NCI-H460 (cell line): ENCODE measurements around the gene RADIL. TPM values are rescaled to one million over a fixed set of nuclear protein-coding genes. Genes with fewer than 3 reads are reported as not detected.
A peak's percentile ranks its signal among the peaks of the same experiment; 100 is the strongest.

Experiments used
- DNase-seq: peaks from one replicate; pipeline ENCODE4 v3.0.0-alpha.2; 2016; ENCODE audit warnings: low read depth; ENCODE audit errors: extremely low read depth
- total RNA-seq: library from RNA; depleted of rRNA; stranded (reverse); fragments of >200 nt; shearing (Covaris generic); gene quantifications from 2 replicates; pipeline ENCODE4 v1.2.3, GENCODE V29; 2014

Gene RADIL
- total RNA-seq, 1 experiment from 2014 or later: 11.5 TPM

GRCh38 chr7:4856336-4857057 is 27.0 kb downstream of the RADIL start:
- DNase-seq: peak; percentile 52

DNA sequence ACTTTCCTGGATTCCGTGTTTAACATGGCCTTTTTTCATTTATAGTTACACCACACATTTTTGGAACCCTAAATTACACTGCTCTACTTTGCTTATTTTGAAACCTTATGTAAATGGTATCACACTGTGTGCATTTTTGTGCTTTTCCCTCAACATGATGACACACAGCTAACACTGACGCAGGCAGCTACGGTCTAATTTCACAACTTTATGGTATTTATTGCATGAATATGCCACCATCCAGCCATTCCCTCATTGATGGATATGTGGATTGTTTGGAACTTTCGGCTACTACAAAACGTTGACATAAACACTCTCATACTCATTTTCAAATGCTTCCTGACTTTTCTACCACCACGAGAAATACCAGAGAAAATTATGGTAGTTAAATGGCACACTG is 28.6 kb downstream of the RADIL start:
- peak; percentile 95 for DNase-seq

- DNase-seq: peak; percentile 24
Measured at GRCh38 chr7:4851459-4852422, 31.8 kb downstream of the RADIL start.

- DNase-seq: no peak
Measured at GRCh38 chr7:4850262-4850795, 33.2 kb downstream of the RADIL start.

GRCh38 chr7:4849390-4849789 is 34.1 kb downstream of the RADIL start:
- peak; percentile 66 for DNase-seq

- no peak for DNase-seq
Measured at GRCh38 chr7:4845740-4846142, 37.8 kb downstream of the RADIL start.

DNA sequence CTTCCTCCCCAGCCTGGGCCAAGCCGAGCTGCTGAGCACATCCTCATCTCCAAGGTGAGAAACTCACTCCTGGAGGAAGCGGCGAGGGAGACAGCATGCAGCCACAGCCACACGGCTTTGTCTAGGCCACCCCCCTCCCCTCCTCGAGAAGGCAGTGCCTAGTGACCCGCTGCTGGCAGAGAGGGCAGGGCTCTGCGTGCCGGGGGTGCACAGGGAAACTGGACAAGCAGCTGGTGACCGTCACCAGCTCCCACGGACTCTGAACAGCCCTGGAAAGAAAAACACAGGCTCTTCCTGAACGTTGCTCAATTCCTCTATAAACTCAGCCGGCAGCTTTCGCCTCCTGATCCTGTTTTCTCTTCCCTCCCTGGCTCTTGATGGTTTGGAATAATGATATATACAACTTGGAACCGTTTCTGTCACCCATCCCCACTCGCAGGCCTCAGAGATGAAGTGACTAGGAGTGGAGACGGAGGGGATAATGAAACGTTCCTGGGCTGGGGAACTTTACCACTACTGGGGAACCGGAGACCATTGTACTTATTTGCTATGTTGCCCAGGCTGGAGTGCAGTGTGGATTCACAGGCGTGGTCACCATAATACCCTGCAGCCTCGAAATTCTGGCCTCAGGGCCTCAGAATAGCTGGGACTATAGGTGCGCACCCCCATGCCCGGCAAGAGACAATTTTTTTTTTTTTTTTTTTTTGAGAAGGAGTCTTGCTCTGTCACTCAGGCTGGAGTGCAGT is 41.0 kb downstream of the RADIL start:
- DNase-seq: no peak

DNA sequence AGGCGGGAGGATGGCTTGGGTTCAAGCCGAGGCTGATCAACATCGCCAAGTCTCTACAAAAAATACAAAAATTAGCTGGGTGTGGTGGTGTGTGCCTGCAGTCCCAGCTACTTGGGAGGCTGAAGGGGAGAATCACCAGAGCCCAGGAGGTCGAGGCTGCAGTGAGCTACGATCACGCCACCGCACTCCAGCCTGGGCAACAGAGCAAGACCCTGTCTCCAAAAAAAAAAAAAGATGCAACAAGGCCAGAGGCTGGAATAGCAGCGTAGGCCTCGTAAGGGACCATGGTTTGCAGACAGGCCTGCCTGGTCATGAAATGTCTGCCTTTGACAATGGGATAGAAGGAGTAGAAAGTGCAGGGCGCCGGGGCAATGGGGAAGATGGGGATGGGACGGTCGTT is 41.7 kb downstream of the RADIL start:
- DNase-seq: no peak

DNA sequence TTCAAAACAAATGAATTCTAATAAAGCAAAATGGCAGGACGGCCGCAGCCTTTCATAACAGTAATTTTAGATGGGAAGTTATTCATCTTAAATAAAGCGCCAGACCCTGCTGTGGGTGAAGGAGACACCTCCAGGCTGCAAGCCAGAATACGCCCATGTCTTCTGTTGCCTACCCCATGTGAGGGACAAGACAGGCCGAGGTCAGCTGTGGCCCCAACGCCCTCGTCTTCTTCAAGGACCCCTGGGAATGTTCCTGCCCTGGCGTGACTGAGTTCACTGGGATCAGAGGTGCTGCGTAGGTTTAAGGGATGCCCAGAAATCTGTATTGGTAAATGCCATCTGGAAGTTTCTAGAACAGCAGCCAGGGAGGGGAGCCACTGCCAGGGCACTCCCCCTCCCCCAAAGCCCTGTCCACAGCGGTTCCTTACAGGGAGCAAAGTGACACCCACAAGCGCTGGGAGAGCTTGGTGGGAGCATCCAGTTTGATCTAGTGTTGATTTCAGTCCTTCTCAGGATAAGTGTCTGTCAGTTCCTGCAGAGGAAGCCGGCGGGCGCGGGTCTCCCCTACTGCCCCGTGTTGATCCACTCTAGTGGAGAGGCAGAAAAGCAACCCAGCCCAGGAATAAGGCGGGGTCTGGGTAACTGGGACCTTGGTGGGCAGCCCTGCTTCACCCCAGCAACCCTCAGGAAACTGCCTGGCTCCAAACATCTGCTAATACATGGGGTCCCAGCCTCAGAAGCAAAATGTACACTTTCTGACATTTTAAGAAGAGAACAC is 42.3 kb downstream of the RADIL start:
- DNase-seq: no peak

DNA sequence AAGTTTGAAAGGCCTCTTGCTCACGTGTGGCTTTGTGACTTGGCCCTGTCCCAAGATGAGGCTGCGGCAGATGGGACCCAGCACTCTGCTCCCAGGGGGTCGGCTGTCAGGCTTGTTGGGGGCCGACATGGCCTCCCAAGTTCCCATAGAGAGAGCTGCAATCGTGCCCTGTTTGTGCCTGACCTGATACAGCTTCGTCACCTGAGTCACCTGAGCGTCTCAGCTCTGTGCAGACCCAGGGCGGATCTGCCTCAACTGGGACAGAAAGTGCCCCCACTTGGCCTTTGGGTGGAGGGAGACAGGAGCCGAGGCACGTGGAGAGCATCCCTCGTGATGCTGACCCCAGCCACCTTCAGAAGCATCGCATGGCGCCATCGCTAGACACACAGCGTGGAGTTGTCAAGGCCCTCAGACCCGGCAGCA is 43.4 kb downstream of the RADIL start:
- no peak for DNase-seq

DNA sequence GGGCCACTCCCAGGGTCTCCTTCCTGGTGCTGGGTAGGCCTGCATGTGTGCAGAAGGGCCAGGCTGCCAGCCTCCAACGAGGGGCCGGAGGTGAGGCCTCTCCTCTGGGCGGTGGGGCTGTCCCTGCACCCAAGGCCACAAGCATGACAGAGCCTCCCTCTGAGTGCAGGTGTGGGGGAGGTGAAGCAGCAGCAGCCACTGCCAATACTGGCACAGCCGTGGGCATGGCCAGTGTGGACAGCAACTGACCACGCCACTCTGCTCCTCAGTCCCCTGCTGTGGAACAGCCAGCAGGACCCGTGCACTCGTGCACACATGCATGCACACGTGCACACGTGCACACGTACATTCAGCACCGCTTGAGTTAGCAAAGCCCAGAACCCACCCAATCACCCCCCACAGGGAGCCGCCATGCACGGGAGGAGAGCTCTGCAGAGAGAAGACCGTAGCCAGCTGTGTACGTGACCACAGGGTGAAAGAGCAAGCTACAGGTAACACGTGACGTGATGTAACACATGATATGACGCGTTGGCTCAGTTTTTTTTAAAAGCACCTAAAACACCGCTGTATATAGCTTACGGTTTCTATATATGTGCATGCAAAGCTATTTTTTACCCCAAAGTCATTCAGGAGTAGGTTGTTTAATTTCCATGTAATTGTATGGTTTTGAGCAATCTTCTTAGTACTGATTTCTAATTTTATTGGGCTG is 44.7 kb downstream of the RADIL start:
- DNase-seq: no peak

DNA sequence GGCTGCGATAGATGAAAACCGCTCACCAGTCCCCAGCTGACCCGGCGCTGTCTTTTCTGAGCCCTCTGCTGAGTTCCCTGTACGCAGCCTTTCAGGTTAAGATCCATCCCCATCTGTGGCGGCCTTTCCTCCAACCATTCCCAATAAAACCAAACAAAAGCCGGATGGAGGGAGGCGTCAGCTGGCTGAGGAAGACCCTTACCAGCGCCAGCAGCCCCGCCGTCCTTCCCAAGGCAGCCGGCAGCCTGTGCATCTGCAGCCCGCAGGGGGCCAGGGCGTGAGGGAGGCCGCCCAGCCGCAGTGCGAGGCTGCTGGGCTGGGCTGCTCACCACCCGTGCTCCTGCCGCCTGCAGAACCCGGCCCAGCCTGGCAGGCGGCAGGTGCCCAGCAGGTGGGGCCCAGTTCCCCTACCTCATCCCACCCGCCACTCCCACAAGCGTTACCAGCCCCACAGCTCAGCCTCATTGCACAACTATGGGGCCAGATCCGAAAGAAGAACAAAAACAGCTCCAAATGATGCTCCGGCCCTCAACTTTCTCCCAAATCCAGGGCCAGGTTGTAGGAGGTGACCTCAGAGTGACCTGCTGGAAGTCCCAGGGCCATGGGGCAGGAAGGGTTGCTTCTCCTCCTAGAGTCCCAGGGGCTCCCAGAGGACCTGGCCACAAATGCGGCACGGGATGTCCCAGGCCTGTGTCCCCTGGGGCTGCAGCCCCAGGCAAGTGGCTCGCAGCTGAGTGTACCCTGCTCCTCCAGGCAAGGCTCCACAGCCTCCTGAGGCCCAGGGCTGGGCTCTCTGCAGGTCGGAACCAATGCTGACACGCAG is 45.5 kb downstream of the RADIL start:
- DNase-seq: no peak

GRCh38 chr7:4837041-4837802 is 46.3 kb downstream of the RADIL start:
- no peak for DNase-seq

GRCh38 chr7:4836206-4836661 is 47.3 kb downstream of the RADIL start:
- DNase-seq: no peak

GRCh38 chr7:4835398-4836205 is 47.9 kb downstream of the RADIL start:
- no peak for DNase-seq

DNA sequence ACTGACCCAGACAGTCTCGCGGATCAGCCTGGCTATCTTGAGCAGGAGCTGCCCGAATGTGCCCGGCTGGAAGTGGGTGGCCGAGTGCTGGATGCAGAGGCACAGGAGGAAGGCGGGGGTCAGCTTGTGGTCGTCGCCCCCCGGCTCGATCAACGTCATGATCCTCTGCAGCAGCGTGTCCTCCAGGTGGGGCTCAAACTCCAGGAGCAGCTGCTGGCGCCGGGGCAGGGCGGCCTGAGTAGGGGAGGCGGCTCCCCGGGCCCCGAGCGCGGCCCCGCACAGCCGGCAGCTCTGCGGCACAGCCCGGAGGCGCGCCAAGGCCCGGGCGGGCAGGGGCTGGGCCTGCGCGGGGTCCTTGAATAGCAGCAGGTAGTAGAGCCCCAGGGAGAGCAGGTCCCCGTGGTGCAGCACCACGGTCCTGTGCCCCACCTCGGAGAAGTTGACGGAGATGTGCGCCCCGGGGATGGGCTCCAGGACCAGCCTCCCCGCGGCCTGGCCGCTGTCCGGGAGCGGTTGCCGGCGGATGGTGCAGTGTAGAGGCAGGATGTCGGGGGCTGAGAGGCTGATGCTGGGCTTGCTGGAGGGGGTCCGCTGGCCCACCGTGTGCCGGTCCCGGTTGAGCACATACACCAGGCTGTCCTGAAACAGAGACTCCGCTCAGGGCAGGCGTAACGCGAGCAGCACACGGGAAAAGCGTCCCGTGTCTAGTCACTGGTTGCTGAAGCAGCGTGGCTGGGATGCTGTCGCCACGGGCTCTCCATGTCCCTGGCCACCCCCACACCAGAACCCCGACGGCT is 48.7 kb downstream of the RADIL start:
- DNase-seq: no peak
